BJ (cell line): Measurements from ENCODE around the gene NXNL1. TPM values are rescaled to one million over a fixed set of nuclear protein-coding genes. Genes with fewer than 3 reads are reported as not detected.
"Not testable (repeated sequence)": the region's sequence is repeated elsewhere in the genome, so short reads cannot be mapped to it uniquely, and the experiment has no call there.

Source experiments
- CTCF ChIA-PET: fragments of 350-600 bp; formaldehyde crosslinking; extraction: SDS; loops from one replicate; lab custom pipeline; 2021; ENCODE audit warnings: antibody characterized with exemption, inconsistent platforms; lab: Yijun Ruan, JAX
- POLR2A ChIA-PET: fragments of 300-600 bp; sonication (Branson Sonifier 250); formaldehyde crosslinking; extraction: SDS; loops from one replicate; lab custom pipeline; 2021; ENCODE audit warnings: antibody characterized with exemption; lab: Charles Lee
- DNase-seq: peaks from one replicate; pipeline ENCODE4 v3.0.0-alpha.2; 2011; ENCODE audit warnings: low read depth
- H3K27me3 ChIP-seq: 2 replicates; pipeline ENCODE4 v1.6.0; 2011; ENCODE audit warnings: low read length; ENCODE audit not compliant: control insufficient read depth, insufficient read depth
- H3K36me3 ChIP-seq: 2 replicates; pipeline ENCODE4 v1.5.1; 2011; ENCODE audit warnings: low read length; ENCODE audit not compliant: control insufficient read depth, insufficient read depth
- H3K4me3 ChIP-seq: 2 replicates; pipeline ENCODE4 v1.5.1; 2011; ENCODE audit warnings: low read depth, mild to moderate bottlenecking, control low read depth, low read length
- CTCF ChIP-seq: IDR thresholded peaks from 2 replicates; pipeline ENCODE4 v1.5.1; 2011; ENCODE audit warnings: low read depth, mild to moderate bottlenecking, control low read depth, inconsistent platforms, low read length, moderate library complexity; ENCODE audit not compliant: insufficient read depth
- polyA plus RNA-seq: library from polyadenylated mRNA; depleted of rRNA; stranded (reverse); fragments of >200 nt; gene quantifications from 2 replicates; pipeline ENCODE4 v1.2.3, GENCODE V29; 2011

Gene NXNL1
- polyA plus RNA-seq, 1 experiment: not detected

DNA sequence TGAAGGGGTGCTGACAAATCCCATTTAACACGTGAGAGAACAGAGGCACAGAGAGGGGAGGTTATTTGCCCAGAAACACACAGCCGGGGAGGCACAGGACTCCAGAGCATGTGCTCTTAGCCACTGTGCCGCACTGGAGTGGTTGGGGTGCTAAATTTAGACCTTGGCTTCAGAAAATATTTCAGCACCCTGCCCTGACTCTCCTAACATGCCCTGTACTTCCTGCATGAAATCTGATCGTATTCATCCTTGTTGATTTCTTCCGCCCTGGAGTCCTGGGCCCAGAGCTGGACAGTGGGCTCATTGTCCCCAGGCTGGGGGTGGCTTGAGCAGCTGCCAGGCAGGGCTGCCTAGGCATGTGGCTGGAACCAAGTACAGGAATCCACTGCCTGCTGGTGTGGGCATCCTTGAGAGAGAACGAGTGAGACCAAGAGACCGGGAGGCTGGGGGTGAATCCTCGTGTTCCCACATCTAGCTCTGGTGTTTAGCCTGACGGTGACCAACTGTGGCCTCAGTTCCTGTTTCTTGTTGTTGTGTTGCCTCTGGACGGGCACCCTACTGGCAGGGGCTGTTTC lies 14.9 kb upstream of the NXNL1 start:
- TF ChIP-seq CTCF: no peak
- no peak for DNase-seq
- no peaks in the 10 kb centered on the region for H3K27me3 ChIP-seq
- no peaks in the 10 kb centered on the region for H3K36me3 ChIP-seq
- POLR2A ChIA-PET: no interaction called here
- CTCF ChIA-PET: interaction anchor here (1.0 to 2.3 kb wide), 5 partner anchors 9 to 98 kb away, joined by 3 to 9 read pairs (median 5); no protein-coding TSS in a partner anchor
- H3K4me3 ChIP-seq: no peak overlapping the region

- H3K4me3 ChIP-seq, DNase-seq, H3K27me3 ChIP-seq, H3K36me3 ChIP-seq, POLR2A ChIA-PET: not testable (repeated sequence)
- CTCF ChIA-PET: interaction anchor here (1.0 to 2.3 kb wide), 5 partner anchors 8 to 98 kb away, joined by 3 to 9 read pairs (median 5); no protein-coding TSS in a partner anchor
Measured at GRCh38 chr19:17475011-17475540, 14.3 kb upstream of the NXNL1 start.

- POLR2A ChIA-PET: interaction anchor here (0.6 kb wide), 1 partner anchor 40 kb away, joined by 3 read pairs; no protein-coding TSS in a partner anchor
Measured at GRCh38 chr19:17473041-17473440, 12.3 kb upstream of the NXNL1 start.

GRCh38 chr19:17471410-17472125 lies 10.8 kb upstream of the NXNL1 start:
- DNase-seq: no peak
- H3K27me3 ChIP-seq: no peaks in the 10 kb centered on the region
- CTCF ChIA-PET: interaction anchor here (1.0 to 3.3 kb wide), 2 partner anchors 8 to 25 kb away, joined by 4 to 17 read pairs; no protein-coding TSS in a partner anchor
- POLR2A ChIA-PET: no interaction called here
- H3K36me3 ChIP-seq: no peaks in the 10 kb centered on the region
- no peak for TF ChIP-seq CTCF
- H3K4me3 ChIP-seq: peak overlapping the region; percentile 91

More at GRCh38 chr19:17473041-17473440, 12.3 kb upstream of the NXNL1 start:
- no peaks in the 10 kb centered on the region for H3K27me3 ChIP-seq
- no peak overlapping the region for H3K4me3 ChIP-seq
- TF ChIP-seq CTCF: no peak
- DNase-seq: no peak
- CTCF ChIA-PET: interaction anchor here (1.0 to 3.3 kb wide), 3 partner anchors 23 to 170 kb away, joined by 3 to 17 read pairs (median 3); no protein-coding TSS in a partner anchor
- H3K36me3 ChIP-seq: no peaks in the 10 kb centered on the region

GRCh38 chr19:17470068-17470841 lies 9.5 kb upstream of the NXNL1 start, which contains the start of gene SLC27A1:
TSS of gene SLC27A1 (plus strand) at chr19:17470524. CDS start at chr19:17470541, 17 bp downstream.
- no peaks in the 10 kb centered on the region for H3K36me3 ChIP-seq
- no peak for TF ChIP-seq CTCF
- peak within 1 kb of the TSS; percentile 91 for H3K4me3 ChIP-seq
- CTCF ChIA-PET: interaction anchor here (0.5 to 3.3 kb wide), 3 partner anchors 10 to 1705 kb away, joined by 3 to 17 read pairs (median 4); no protein-coding TSS in a partner anchor
- no peaks in the 10 kb centered on the region for H3K27me3 ChIP-seq
- peak; percentile 97 for DNase-seq
- POLR2A ChIA-PET: interaction anchor here (0.8 kb wide), 1 partner anchor 51 kb away, joined by 3 read pairs; no protein-coding TSS in a partner anchor
